Stimulated activated CD4-positive, alpha-beta T cell treated with anti-CD3 and anti-CD28 coated beads, Interleukin-2, amount 100 ng/mL, for 4 hours (primary cell): ENCODE data around the gene PSORS1C2.

ENCODE experiments used
- DNase-seq: peaks from one replicate; pipeline ENCODE4 v3.0.0-alpha.2; 2020; ENCODE audit warnings: low read depth

Gene PSORS1C2

DNA sequence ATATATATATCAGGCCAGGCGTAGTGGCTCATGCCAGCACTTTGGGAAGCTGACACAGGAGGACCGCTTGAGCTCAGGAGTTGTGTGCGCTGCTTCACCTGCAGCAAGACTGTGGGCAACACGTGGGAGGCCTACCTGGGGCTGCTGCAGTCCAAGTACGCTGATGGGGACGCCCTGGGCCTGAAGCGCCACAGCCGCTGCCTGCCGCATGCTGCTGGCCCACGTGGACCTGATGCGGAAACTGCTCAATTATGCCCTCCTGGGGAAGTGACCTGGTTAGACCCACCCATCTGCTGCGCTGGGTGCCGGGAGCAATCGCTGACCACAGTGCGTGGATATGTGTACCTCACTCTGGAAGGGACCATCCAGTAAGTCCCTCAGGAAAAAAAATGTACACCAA, 1.8 kb upstream of the PSORS1C2 start:
- DNase-seq = no peak

DNA sequence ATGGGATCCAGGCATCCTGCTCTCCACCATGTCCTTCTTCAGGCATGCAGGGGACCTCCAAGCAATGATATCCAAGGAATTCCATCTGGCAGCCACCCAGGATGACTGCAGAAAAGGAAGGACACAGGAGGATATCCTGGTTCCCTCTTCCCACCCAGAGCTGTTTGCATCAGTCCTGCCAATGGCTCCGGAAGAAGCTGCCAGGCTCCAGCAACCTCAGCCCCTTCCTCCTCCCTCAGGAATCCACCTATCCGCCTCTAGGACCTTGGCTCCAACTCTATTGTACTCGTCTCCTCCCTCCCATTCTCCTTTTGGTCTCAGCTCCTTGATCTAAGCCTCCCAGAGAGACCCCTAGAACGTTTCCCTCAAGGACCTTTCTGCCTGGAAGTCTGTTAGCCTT, 733 bp upstream of the PSORS1C2 start:
- no peak for DNase-seq

DNA sequence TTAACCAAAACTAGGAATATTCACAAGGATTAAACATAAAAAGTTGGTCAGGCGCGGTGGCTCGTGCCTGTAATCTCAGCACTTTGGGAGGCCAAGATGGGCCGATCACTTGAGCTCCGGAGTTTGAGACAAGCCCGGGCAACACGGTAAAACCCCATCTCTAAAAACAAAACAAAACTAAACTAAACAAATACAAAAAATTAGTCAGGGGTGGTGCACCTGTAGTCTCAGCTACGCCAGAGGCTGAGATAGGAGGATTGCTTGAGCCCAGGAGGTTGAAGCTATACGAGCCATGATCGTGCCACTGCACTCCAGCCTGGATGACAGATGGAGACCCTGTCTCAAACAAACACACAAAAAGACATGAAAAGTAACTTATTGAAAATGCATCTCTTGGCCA, 3.2 kb downstream of the PSORS1C2 start:
- no peak for DNase-seq

DNA sequence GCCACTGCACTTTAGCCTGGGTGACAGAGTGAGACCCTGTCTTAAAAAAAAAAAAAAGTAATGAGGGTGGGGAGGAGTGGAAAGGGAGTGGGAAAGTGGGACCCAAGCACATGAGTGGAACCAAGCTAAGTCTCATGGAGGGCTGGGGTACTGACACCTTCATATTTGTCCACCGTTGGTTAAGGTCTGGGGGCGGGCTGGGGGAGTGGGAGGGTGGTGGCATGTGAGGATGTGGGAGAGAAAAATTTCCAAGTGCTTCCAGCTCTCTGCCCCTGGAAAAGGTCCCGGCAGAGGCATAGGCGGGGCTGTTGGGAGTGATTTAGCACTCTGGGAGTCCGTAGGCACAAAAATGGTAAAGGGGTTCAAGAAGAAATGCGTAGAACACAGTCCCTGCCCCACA, 6.1 kb downstream of the PSORS1C2 start:
- DNase-seq = no peak

DNA sequence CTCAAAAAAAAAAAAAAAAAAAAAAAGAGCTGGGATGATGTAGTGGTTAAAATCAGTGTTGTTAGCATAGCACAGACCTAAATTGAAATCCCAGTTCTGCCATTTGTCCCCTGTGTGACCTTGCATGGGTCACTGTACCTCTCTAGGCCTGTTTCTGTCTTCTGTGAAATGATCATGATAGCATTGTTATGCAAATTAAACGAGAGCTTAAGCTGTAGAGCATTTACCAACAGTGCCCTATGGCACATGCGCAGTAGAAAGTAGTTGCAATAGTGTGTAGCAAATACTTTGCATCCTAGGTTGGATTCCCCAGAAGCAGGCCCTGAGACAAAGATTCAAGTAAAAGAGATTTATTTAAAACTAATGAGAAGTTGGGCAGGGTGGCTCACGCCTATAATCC, 7.3 kb downstream of the PSORS1C2 start:
- no peak for DNase-seq

DNA sequence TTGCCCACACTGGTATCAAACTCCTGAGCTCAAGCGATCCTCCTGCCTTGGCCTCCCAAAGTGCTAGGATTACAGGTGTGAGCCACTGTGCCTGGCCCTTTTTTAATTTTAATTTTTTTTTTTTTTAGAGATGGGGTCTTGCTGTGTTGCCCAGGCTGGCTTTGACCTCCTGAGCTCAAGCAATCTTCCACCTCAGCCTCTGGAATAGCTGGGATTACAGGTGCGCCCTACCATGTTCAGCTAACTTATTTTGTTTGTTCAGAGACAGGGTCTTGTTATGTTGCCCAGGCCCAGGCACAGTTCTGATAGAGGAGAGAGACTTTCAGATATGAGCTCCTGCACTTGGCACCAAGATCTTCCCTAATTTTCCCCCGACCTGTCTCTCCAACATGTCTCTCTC, 8.1 kb downstream of the PSORS1C2 start:
- no peak for DNase-seq

DNA sequence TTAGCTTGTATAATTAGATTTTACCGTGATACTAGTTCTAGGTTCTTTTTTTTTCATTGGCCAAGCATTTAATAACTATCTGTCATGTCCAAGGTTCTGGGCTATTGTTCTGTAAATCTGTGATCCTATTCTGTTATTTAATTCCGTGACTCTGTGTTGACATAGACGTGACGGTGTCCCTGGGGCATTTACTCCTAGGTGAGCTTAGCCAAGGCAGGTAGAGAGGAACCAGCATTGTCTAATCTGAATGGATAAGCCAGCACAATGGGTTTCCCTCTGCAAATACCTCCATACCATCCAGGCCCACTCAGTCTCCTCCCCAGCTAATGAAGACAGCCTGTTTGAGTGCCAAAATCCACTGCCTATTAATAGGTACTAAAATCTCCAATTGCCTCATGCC, 9.7 kb downstream of the PSORS1C2 start:
- no peak for DNase-seq

DNA sequence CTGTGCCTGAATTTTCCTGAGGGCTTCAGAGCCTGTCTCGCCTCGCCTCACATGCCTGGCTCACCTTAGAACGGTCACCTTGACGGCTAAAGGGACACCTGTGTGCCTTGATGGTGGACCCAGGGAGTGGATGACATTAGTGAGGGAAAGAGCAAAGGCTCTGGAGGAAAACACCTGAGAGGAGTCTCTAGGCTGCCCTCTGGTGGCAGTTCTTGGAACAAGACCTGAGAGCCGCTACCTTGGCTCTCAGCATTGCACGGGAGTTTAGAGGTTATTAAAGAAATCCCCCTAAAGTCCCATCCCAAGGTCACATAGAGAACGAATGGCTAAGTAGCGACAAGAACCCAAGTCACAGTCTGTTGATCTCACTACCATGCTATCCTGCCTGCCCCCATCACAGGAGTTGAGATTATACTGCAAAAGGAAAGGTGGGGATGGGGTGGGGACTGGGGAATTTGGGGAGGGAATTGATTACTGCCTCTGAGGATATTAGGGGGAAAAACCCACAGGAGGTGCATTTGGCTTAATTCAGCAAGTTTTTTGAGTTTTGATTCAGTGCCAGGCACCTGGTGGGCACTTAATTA, 10.7 kb downstream of the PSORS1C2 start:
- DNase-seq = peak; percentile 50

DNA sequence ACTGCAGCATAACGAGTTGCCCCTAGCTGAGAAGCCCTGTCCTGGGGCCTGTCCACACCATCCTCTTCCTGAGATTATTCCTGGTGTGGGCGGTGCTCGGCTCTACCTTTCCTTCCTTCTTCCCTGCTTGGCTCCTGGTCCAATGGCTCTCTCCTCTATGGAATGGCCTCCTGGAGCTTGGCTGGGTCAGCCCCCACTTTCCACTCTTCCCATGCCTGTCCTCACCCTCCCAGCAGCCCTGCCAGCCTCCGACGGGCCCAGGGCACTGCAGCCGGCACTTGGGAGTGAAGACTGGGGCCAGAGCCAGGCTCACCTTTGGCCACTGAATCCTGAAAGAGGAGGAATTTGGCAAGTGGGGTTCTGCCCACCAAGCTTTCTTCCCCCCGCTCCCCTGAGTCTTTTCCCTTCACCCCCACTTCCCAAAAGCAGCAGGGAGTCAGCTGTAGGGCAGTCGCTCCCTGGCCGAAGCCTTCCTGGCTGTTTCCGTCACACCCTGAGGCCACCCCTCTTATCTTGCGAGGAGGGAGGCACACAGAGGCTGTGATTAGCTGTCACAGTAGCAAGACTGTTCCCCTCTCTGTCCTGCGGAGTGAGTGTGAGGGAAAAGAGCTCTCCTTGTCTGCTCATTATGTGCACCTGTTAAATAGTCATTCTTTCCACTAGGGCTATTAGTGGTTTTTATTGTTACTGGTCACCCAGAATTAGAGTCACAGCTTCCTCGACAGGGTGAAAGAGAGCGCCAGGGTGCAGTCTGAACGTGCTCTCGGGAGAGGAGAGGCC, 12.3 kb downstream of the PSORS1C2 start:
- DNase-seq = no peak

DNA sequence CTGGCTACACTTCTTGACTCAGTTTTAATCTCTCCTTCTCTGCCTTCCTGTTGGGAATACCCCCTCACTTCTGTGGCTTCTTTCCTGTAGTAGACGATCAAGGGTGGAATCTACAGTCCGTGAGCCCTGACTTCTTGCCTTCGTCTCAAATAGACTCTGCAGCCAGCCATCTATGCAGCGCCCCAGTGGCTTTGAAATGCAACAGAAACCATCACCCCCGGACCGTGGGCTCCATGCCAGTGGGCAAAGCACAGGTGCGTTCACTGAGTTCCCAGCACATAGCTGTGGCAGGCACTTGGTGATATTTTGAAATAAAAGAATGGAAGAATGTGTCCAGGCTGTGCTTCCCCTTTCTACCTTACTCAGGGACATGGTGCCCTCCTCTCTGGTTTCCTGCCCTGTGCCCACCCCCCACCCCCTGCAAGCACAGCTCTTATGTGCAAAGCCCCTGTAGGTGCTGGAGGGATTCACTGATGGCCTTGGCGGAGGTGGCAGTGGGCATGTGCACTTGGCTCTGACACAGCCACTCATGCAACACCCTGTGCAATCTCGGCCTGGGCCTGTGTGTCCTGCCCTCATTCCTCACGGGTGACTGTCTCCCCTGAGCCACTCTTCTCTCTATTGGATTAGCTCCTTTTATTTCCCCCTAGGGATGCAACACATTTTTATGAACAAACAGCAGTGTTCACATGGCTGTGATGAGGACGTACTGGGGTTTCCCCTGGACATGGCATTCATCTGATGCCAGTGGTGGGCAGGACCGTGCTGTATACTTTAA, 13.1 kb downstream of the PSORS1C2 start:
- DNase-seq = no peak

DNA sequence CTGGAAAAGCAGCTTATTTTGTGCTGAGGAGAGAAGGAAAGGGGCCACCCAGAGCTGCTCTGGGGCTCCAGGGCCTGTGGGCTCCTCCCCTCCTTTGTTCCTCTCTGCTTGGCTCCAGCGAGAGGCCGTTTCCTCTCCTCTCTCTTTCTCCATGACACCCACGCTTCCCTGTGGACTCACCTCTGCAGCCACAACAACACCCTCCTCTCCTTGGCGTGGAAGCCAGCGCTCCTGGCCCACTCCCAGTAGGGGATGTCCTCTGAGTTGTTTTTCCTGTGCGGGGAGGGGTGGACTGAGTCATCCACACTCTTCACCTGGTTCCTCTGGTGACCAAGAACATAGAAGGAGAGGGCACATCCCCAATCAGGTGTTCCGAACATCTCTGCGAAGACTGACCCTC, 13.7 kb downstream of the PSORS1C2 start:
- DNase-seq = no peak

DNA sequence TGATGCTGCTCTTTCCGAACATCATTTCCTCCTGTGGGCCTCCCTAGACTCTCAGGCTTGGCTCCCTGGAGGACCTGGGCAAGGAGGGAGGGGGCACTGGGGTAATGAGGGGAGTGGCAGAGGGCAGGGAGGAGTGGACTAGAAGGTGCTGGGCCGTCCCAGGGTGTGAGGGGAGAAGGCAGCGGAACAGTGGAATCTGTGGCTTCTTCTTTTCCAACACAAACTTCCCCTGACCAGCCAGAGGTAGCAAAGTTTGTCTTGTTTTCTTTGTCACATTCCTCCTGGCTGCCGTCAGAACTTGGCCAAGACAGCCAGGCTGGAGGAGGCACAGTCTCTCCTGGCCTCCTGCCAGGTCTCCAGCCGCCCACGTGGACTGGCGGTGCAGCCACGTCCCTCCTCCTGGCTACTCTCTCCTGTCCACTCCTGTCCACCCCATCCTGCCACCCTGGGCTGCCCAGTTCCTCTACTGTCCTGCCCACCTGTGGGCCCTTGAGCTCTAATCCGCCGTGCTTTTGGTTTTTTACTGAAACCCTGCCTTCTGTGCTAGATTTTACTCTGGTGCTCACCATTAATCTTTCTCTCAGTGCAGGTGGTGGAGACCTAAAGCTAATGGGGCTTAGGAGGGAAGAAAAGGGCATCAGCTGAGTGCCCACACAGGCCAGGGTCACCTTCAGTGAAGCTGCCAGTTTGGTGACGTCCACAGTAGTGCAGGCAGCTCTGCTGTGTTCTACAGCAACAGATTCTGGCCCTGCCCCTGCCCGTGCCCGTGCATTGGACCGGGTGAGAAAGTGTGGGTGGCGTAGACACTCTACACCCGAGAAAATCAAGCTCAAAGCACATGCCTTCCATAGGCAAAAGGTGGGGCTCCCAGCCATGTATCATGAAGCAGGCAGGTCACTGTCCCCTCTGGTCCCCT, 15.8 kb downstream of the PSORS1C2 start:
- no peak for DNase-seq

DNA sequence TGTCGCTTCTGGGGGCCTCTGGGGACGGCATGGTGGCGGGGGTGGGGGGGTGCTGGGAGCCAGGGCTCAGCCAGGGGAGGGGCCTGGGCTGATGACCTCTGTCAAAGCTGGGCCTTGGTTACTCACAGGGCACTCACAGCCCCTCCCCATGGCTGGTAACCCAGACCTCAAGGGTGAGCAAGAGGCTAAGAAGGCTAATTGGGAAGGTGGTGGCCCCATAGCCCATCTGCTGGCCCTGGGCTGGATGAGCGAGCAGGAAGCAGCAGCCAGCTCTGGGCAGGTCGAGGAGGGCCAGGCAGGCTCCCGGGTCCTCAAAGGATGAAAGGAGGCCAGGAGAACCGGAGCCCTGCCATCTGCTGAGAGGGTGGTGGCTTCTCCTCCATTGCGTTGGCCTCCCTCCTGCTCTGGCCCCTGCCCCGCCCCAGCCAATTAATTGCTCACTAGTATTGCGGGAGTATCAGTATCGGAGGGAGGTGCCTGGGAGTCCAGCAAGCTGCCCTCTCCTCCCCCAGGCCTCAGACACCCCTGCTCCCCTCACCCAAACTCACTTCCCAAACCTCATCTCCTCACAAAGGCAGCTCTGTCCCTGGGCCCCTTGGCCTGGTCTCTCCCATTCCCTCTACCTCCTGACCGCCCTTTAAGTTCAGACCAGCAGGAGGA, 17.6 kb downstream of the PSORS1C2 start:
- no peak for DNase-seq

DNA sequence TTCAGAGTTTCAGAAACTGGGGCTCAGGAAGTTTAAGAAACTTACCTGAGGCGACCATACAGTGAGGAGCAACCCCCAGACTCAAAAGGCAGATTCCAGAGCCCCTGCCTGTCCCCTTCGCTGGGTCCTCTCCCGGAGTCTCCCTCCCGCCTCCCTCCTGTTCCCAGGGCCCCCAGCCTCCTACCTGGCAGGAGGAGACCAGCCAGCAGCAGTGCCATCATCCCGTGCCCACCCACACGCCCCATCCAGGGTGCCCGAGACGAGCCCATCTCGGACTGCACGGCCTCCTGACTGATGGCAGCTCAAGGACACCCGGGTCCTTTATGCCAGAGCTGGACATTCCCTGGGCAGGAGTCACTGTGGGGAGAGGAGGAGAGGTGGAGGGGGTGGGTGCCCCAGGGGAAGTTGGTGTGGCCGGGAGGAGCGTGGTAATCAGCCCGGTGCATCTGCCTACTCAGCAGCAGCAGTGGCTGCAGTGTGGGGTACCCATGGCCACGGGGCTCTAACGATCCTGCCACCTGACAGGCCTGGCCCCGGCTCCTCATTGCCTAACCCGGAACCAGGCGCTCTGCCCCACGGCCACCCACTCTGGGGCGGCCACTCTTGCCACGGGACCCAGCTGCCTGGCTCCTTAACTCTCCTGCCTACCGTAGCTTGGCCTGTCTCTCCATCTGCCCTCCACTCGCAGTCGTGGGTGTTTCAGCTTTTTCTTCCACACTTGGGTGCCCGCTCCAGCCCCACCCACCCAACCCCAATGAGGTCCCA, 18.5 kb downstream of the PSORS1C2 start, which contains the start of gene CDSN:
Gene CDSN (minus strand): TSS at position 296 of the 765 bp plus-strand sequence. CDS start 27 bp downstream, at position 269.
- no peak for DNase-seq

DNA sequence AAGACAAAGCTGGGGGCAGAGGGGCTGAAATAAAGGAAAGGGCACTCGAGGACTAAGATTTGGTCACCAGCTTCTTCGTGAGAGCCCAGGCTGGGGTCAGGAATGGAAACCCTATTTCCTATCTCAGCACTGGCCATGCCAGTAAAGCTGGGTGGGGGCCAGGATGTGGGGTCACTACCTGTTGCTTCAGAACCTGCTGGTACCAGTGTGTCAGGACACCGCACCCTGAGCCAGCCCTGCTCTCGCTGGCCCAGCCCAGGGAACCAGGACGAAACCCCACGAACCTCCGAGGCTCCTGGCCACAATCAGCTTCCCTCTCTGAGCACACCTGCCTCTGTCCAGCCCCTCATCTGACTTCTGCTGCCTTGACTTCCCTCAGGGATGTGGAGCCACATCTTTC, 20.7 kb downstream of the PSORS1C2 start:
- DNase-seq = no peak

DNA sequence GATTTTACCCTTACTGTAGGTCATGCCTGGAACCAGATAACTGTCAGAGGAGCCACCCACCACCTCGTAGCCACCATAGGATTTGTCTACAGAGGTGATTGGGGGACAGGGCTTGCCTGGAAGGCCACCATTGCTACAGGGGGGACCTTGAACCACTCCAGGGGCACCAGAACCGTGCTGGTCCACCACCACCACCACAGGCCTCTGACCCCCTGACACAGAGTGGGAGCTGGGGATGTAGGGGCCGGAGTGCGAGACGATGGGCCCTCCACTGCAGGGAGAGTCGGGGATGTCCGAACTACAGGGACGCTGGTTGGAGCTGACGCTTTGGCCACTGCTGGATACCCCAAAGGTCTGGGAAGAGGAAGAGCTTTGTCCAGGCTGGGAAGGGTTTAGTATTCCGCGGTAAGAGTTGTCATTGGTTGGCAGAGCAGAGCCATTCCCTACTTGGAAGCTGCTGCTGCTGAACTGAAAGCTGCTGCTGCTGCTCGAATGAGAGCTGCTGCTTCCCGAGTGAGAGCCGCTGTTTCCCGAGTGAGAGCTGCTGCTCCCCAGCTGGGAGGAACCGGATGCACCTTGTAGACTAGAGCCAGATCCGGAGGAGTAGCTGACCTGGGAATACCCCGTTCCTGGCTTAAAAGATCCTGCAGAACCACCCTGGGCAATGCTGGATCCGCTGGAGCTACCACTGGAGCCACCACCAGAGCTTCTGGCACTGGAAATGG, 22.0 kb downstream of the PSORS1C2 start:
- DNase-seq = no peak

DNA sequence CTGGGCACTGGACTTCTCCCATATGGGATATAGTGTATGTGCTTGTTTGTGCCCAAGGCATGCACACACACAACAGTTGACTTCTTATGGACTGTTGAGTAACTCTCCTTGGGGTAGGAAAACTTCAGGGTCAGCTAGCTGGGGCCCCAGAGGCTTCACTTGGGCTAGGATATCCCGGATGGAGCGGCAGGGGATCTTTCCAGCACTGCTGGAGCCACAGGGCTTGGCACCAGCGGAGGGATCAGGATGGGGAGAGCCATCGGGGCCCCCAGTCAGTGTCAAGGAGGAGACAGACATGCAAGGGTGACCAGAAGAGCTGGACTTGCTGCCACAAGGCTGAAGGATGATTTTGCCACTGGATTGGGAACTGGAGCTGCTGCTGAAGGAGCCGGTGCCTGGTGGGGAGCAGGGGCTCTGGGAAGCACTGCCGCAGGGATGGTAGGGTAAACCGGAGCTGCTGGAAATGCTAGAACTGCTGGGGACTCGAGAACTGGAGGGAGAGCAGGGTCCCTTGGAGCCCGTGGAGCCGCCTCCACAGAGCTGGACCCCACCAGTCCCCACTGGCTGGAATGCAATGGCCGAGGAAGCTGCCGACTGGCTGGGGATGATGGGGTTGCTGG, 22.8 kb downstream of the PSORS1C2 start:
- DNase-seq = no peak

DNA sequence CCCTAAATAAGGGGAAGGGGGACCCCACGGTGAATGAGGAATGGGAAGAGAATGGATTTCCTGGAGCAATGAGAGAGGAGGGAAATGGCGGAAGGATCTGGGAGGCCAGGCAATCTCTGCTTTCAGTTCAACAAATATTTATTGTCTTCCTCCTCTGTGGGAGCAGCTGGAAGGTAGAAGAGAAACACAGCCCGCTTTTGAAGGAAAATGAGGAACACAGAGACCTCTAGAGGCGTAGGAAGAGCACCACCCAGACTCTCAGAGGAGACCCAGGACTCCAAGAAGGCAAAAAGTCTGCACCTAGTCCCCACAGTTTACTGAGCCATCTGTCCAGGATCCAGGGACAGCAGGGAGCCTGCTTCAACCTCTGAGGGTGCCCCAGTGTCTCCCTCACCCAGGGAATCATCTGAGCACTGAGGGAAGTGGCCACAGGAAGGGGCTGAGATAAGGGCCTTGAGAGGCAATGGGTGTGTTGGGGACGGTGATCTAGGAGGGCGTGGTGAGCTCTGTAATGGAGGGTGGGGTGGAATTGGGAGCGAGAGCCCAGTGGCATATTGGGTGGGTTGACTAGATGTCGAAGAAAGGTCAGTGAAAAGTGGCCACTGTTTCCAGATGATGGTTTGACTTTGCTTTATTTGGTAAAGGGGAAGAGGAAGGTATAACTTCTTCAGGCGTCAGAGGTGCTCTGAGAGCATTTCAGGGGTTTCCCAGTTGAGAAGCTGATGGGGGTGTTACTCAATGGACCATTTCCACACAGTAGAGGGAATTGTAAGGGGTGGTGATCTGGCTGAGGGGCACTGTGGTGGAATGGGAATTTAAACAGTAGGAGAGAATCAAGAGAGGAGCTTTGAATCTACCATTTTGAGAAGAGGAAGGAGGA, 23.7 kb downstream of the PSORS1C2 start:
- DNase-seq = no peak

DNA sequence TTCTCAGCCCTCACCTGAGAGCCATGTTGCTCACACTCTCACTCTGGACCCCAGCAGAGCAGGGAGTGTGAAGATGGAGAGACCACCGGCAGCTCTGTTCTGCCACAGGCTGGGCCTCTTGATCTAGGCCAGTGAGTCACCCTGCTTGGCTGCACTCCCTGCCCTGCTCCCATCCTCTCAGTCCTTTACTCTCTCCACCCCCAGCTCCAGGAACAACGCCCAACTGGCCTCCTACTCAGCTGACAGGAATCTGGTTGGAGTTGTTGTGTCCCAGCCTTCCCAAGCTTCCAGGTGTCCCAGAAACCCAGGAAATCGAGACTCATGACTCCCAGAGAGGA, 24.4 kb downstream of the PSORS1C2 start, which contains the start of gene PSORS1C1:
Gene PSORS1C1 (plus strand): TSS at position 260 of the 338 bp plus-strand sequence. CDS start 14,833 bp downstream, outside the sequence.
- no peak for DNase-seq
